ENCODE results near the gene RTEL1. TPM values are rescaled to one million over a fixed set of nuclear protein-coding genes. Genes with fewer than 3 reads are reported as not detected.

RTEL1 gene
- total and polyA plus RNA-seq, 9 of the 15 experiments (the other 6 are each of a cell fraction or from before 2014, with no cell fraction given): 0.36 to 61.0 (median 17.9) TPM

GRCh38 chr20:63739130-63740069, 81.3 kb downstream of the RTEL1 start, which contains the start of gene SLC2A4RG (continued):
- TF ChIP-seq, protein P1, sequence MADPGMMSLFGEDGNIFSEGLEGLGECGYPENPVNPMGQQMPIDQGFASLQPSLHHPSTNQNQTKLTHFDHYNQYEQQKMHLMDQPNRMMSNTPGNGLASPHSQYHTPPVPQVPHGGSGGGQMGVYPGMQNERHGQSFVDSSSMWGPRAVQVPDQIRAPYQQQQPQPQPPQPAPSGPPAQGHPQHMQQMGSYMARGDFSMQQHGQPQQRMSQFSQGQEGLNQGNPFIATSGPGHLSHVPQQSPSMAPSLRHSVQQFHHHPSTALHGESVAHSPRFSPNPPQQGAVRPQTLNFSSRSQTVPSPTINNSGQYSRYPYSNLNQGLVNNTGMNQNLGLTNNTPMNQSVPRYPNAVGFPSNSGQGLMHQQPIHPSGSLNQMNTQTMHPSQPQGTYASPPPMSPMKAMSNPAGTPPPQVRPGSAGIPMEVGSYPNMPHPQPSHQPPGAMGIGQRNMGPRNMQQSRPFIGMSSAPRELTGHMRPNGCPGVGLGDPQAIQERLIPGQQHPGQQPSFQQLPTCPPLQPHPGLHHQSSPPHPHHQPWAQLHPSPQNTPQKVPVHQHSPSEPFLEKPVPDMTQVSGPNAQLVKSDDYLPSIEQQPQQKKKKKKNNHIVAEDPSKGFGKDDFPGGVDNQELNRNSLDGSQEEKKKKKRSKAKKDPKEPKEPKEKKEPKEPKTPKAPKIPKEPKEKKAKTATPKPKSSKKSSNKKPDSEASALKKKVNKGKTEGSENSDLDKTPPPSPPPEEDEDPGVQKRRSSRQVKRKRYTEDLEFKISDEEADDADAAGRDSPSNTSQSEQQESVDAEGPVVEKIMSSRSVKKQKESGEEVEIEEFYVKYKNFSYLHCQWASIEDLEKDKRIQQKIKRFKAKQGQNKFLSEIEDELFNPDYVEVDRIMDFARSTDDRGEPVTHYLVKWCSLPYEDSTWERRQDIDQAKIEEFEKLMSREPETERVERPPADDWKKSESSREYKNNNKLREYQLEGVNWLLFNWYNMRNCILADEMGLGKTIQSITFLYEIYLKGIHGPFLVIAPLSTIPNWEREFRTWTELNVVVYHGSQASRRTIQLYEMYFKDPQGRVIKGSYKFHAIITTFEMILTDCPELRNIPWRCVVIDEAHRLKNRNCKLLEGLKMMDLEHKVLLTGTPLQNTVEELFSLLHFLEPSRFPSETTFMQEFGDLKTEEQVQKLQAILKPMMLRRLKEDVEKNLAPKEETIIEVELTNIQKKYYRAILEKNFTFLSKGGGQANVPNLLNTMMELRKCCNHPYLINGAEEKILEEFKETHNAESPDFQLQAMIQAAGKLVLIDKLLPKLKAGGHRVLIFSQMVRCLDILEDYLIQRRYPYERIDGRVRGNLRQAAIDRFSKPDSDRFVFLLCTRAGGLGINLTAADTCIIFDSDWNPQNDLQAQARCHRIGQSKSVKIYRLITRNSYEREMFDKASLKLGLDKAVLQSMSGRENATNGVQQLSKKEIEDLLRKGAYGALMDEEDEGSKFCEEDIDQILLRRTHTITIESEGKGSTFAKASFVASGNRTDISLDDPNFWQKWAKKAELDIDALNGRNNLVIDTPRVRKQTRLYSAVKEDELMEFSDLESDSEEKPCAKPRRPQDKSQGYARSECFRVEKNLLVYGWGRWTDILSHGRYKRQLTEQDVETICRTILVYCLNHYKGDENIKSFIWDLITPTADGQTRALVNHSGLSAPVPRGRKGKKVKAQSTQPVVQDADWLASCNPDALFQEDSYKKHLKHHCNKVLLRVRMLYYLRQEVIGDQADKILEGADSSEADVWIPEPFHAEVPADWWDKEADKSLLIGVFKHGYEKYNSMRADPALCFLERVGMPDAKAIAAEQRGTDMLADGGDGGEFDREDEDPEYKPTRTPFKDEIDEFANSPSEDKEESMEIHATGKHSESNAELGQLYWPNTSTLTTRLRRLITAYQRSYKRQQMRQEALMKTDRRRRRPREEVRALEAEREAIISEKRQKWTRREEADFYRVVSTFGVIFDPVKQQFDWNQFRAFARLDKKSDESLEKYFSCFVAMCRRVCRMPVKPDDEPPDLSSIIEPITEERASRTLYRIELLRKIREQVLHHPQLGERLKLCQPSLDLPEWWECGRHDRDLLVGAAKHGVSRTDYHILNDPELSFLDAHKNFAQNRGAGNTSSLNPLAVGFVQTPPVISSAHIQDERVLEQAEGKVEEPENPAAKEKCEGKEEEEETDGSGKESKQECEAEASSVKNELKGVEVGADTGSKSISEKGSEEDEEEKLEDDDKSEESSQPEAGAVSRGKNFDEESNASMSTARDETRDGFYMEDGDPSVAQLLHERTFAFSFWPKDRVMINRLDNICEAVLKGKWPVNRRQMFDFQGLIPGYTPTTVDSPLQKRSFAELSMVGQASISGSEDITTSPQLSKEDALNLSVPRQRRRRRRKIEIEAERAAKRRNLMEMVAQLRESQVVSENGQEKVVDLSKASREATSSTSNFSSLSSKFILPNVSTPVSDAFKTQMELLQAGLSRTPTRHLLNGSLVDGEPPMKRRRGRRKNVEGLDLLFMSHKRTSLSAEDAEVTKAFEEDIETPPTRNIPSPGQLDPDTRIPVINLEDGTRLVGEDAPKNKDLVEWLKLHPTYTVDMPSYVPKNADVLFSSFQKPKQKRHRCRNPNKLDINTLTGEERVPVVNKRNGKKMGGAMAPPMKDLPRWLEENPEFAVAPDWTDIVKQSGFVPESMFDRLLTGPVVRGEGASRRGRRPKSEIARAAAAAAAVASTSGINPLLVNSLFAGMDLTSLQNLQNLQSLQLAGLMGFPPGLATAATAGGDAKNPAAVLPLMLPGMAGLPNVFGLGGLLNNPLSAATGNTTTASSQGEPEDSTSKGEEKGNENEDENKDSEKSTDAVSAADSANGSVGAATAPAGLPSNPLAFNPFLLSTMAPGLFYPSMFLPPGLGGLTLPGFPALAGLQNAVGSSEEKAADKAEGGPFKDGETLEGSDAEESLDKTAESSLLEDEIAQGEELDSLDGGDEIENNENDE (IDR thresholded peaks at IDR 0.05; ENCODE audit: low read depth, low read length): no peak
- no peak for TF ChIP-seq HNRNPK (IDR thresholded peaks at IDR 0.05; ENCODE audit: low read depth, low read length, poor library complexity, severe bottlenecking)
- TF ChIP-seq NR2C1 (IDR thresholded peaks at IDR 0.05): no peak
- no peak for TF ChIP-seq NR2C1 (tag; IDR thresholded peaks at IDR 0.05)
- no peak for TF ChIP-seq MEF2A (IDR thresholded peaks at IDR 0.05; ENCODE audit: control insufficient read depth, low read depth, low read length)
- no peak for TF ChIP-seq PREB (CRISPR knock-in tag; IDR thresholded peaks at IDR 0.05)
- no peak; a peak in 1 of 4 replicates for TF ChIP-seq NONO (IDR thresholded peaks at IDR 0.05; ENCODE audit: low read depth in 2 of 2, low read length in 1 of 2)
- TF ChIP-seq ELK3 (CRISPR knock-in tag; IDR thresholded peaks at IDR 0.05): no peak
- 0 out of 2 replicates have a peak, but pooled peaks have one; percentile 38 for TF ChIP-seq KAT7 (CRISPR knock-in tag; IDR thresholded peaks at IDR 0.05; ENCODE audit: borderline replicate concordance)
- peak; percentile 24 for TF ChIP-seq U2AF1 (optimal IDR thresholded peaks at IDR 0.05; ENCODE audit: low read depth, low read length)
- peak; percentile 70 for TF ChIP-seq ZFX (CRISPR knock-in tag; IDR thresholded peaks at IDR 0.05)
- TF ChIP-seq ZNF717 (CRISPR knock-in tag; IDR thresholded peaks at IDR 0.05): no peak
